ENCODE measurements around the gene TMEM30B. TPM values are rescaled to one million over a fixed set of nuclear protein-coding genes. Genes with fewer than 3 reads are reported as not detected.

TMEM30B gene
- total RNA-seq = 10 to 100 TPM; 15.6 to 47.6 (median 39.9) TPM

GRCh38 chr14:61281186-61281947 lies at the start of gene TMEM30B:
Gene TMEM30B, minus strand, starts transcription at chr14:61281338. Its CDS starts 191 bp downstream, at chr14:61281147.
- Histone ChIP-seq H3K4me1 (peaks cover 0 to 36% (median 1%) of the 10 kb centered on the region in 4 donors), H3K27ac (peak within 1 kb of the TSS; percentile 78 to 95 (median 84)), H3K9me3 (no peaks in the 10 kb centered on the region), H3K4me3 (peak within 1 kb of the TSS; percentile 41 to 70 (median 48)), H3K27me3 (peaks cover 0 to 17% of the 10 kb centered on the region in 2 donors), H3K36me3 (no peaks in the 10 kb centered on the region)
- DNase-seq (ENCODE audit: low spot score in 2 of 2) = no peak
- no peak for TF ChIP-seq POLR2A (IDR thresholded peaks at IDR 0.05)
- TF ChIP-seq CTCF (IDR thresholded peaks at IDR 0.05) = no peak
- peak in 1 of 2 donors; percentile 22 for TF ChIP-seq EP300 (IDR thresholded peaks at IDR 0.05)
- WGBS, 2 donors = 26 to 34% methylated on average over 22 to 28 of the region's 43 CpGs

GRCh38 chr14:61330511-61330910 lies 49.4 kb upstream of the TMEM30B start:
- Histone ChIP-seq H3K27me3 (no peaks in the 10 kb centered on the region), H3K9me3 (peaks cover 0 to 6% (median 0%) of the 10 kb centered on the region in 4 donors), H3K4me1 (peaks cover 0 to 9% (median 0%) of the 10 kb centered on the region in 4 donors), H3K36me3 (no peaks in the 10 kb centered on the region), H3K4me3 (no peak overlapping the region), H3K27ac (peak overlapping the region in 2 of 4 donors; percentile 5 to 43)
- DNase-seq (ENCODE audit: low spot score in 2 of 2) = no peak
- 68 to 84% methylated on average over 1 of the region's 1 CpG for WGBS, 2 donors
- TF ChIP-seq POLR2A (IDR thresholded peaks at IDR 0.05) (no peak), EP300 (IDR thresholded peaks at IDR 0.05) (no peak), CTCF (IDR thresholded peaks at IDR 0.05) (no peak)

GRCh38 chr14:61329478-61330051 lies 48.4 kb upstream of the TMEM30B start:
- Histone ChIP-seq H3K36me3 (no peaks in the 10 kb centered on the region), H3K9me3 (peaks cover 0 to 6% (median 0%) of the 10 kb centered on the region in 4 donors), H3K27ac (peak overlapping the region in 3 of 4 donors; percentile 43 to 60 (median 54)), H3K4me3 (no peak overlapping the region), H3K4me1 (peaks cover 0 to 9% (median 0%) of the 10 kb centered on the region in 4 donors), H3K27me3 (no peaks in the 10 kb centered on the region)
- WGBS, 2 donors = 85% methylated on average over 8 of the region's 8 CpGs
- DNase-seq (ENCODE audit: low spot score in 2 of 2) = no peak
- TF ChIP-seq CTCF (IDR thresholded peaks at IDR 0.05) (no peak), POLR2A (IDR thresholded peaks at IDR 0.05) (no peak), EP300 (IDR thresholded peaks at IDR 0.05) (peak in 1 of 2 donors; percentile 28)

GRCh38 chr14:61328626-61329262 lies 47.6 kb upstream of the TMEM30B start:
- no peaks in the 10 kb centered on the region for H3K27me3 ChIP-seq
- peaks cover 0 to 9% (median 0%) of the 10 kb centered on the region in 4 donors for H3K4me1 ChIP-seq
- TF ChIP-seq EP300 (IDR thresholded peaks at IDR 0.05) = no peak
- H3K27ac ChIP-seq = peak overlapping the region in 3 of 4 donors; percentile 38 to 60 (median 58)
- 90 to 95% methylated on average over 4 of the region's 4 CpGs for WGBS, 2 donors
- DNase-seq (ENCODE audit: low spot score in 2 of 2) = no peak
- no peaks in the 10 kb centered on the region for H3K36me3 ChIP-seq
- no peak overlapping the region for H3K4me3 ChIP-seq
- peaks cover 0 to 6% (median 0%) of the 10 kb centered on the region in 4 donors for H3K9me3 ChIP-seq

GRCh38 chr14:61326847-61327246 lies 45.7 kb upstream of the TMEM30B start:
- DNase-seq (ENCODE audit: low spot score in 2 of 2) = peak; percentile 32 to 63
- Histone ChIP-seq H3K27ac (peak overlapping the region in 2 of 4 donors; percentile 52 to 74), H3K36me3 (no peaks in the 10 kb centered on the region), H3K27me3 (peaks cover 0 to 7% of the 10 kb centered on the region in 2 donors), H3K4me3 (no peak overlapping the region), H3K4me1 (peaks cover 0 to 18% (median 0%) of the 10 kb centered on the region in 4 donors), H3K9me3 (peaks cover 0 to 6% (median 0%) of the 10 kb centered on the region in 4 donors)
- WGBS, 2 donors = 13 to 29% methylated on average over 3 to 4 of the region's 4 CpGs
- TF ChIP-seq POLR2A (IDR thresholded peaks at IDR 0.05) (no peak), EP300 (IDR thresholded peaks at IDR 0.05) (peak; percentile 73 to 87)
